Fibroblast of villous mesenchyme (primary cell): ENCODE measurements around the gene HHIP. TPM values are rescaled to one million over a fixed set of nuclear protein-coding genes. Genes with fewer than 3 reads are reported as not detected.

Source experiments
- DNase-seq: peaks from one replicate; pipeline ENCODE4 v3.0.0-alpha.2; 2010; ENCODE audit warnings: low read depth
- H3K4me3 ChIP-seq: 2 replicates; pipeline ENCODE4 v1.5.1; 2011; ENCODE audit warnings: low read depth, mild to moderate bottlenecking, low read length
- total RNA-seq: library from RNA; depleted of rRNA; stranded (reverse); fragments of >200 nt; gene quantifications from 2 replicates; pipeline ENCODE4 v1.2.3, GENCODE V29; 2012
- TF ChIP-seq, protein P1 (sequence below): IDR thresholded peaks from 2 replicates; pipeline ENCODE4 v1.5.1; 2012; ENCODE audit warnings: low read depth, mild to moderate bottlenecking, low read length; ENCODE audit not compliant: insufficient read depth

HHIP gene
- total RNA-seq, 1 donor = 1.7 TPM

DNA sequence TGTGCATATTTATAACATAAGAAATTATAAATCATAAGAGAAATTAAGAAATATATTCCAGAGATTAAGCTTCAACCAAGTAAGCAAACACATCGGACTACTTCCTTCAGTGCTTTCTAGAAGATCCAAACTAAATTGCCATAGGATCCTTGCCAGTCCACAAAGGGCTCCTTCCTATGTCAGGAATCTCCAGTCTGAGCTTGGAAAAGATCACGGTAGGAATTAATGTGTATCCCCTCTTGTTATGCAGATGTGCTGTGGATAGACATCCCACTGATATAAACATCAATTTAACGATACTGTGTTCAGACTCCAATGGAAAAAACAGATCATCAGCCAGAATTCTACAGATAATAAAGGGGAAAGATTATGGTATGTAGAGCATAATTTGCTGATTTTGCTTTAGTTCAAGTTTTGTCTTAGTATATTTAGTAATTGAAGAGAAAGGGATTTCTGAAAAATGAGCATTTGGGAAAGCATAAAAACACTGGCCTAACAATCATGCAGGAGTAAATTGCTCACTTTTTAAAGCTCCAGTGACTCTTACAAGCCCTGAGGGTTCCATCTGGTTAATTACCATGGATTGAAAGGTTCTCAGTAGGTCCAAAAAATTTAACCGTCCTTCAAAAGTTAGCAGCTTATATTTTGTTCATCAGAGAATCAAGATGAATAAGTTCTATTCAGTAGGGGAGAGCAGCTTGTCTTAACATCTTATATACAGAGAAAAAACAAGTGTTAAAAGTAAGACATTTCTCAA lies 65.9 kb downstream of the HHIP start:
- DNase-seq = no peak
- H3K4me3 ChIP-seq = no peak overlapping the region
- TF ChIP-seq, protein P1, sequence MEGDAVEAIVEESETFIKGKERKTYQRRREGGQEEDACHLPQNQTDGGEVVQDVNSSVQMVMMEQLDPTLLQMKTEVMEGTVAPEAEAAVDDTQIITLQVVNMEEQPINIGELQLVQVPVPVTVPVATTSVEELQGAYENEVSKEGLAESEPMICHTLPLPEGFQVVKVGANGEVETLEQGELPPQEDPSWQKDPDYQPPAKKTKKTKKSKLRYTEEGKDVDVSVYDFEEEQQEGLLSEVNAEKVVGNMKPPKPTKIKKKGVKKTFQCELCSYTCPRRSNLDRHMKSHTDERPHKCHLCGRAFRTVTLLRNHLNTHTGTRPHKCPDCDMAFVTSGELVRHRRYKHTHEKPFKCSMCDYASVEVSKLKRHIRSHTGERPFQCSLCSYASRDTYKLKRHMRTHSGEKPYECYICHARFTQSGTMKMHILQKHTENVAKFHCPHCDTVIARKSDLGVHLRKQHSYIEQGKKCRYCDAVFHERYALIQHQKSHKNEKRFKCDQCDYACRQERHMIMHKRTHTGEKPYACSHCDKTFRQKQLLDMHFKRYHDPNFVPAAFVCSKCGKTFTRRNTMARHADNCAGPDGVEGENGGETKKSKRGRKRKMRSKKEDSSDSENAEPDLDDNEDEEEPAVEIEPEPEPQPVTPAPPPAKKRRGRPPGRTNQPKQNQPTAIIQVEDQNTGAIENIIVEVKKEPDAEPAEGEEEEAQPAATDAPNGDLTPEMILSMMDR = no peak

DNA sequence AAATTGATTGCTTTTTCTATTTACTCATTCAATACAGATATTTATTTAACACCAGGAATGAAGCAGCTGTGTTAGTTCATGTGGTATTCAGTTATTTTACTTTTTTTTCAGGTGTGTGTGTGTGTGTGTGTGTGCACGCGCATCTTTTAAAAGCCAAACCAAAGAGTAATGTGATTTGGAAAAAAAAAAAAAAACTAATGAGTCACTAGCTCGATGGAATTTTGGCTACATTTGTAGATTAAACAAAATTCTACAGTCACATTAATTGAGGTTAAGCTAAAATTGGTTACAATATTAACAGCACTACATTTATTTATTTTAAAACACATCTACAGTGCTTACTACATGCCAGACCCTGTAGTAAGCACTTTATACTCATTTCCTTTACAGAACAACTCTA lies 66.8 kb downstream of the HHIP start:
- TF ChIP-seq, protein P1 = no peak
- peak; percentile 31 for DNase-seq

DNA sequence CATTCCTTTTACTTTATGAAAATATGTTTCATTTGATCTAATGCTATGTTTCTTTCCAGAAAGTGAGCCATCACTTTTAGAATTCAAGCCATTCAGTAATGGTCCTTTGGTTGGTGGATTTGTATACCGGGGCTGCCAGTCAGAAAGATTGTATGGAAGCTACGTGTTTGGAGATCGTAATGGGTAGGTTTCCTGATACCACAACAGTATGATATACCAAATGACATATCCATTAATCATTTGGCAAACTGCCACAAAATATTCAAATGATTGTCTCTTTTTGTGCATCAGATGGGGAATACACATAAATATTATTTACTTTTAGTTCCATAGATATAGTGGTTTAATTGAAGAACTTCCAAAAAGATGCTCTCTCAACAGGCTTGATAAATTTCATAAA lies 68.2 kb downstream of the HHIP start:
- H3K4me3 ChIP-seq = no peak overlapping the region
- DNase-seq = no peak
- TF ChIP-seq, protein P1 = no peak

More for the DNA sequence above, 66.8 kb downstream of the HHIP start:
- no peak overlapping the region for H3K4me3 ChIP-seq

DNA sequence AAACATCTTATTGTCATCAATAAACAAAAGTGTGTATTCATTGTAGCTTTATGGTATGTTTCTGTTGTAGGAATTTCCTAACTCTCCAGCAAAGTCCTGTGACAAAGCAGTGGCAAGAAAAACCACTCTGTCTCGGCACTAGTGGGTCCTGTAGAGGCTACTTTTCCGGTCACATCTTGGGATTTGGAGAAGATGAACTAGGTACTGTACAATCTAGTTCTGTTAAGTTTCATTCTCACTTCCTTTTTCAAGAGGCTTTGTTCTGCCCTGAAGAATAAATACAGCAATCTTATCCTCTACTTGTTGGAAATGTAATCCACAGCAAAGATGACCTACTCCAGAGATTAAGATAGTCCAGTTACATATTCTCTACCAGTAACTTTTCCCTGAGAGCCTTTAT lies 69.3 kb downstream of the HHIP start:
- no peak for DNase-seq
- no peak overlapping the region for H3K4me3 ChIP-seq
- TF ChIP-seq, protein P1 = no peak

DNA sequence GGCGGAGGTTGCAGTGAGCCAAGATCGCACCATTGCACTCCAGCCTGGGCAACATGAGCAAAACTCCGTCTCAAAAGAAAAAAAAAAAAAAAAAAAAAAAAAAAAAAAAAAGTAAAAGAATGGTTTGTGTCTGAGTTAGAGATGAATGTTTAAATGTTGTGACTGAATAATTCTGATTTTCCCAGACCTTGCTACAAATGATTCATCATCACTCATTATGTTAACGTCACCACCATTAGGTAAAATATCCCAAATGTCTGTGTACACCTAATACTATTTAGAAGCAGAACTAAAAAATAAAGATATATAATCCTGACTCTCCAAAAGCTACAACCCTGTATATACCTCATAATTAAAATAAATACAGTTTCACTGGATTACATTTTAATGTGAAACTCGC lies 70.8 kb downstream of the HHIP start:
- no peak overlapping the region for H3K4me3 ChIP-seq
- TF ChIP-seq, protein P1 = no peak
- DNase-seq = no peak

DNA sequence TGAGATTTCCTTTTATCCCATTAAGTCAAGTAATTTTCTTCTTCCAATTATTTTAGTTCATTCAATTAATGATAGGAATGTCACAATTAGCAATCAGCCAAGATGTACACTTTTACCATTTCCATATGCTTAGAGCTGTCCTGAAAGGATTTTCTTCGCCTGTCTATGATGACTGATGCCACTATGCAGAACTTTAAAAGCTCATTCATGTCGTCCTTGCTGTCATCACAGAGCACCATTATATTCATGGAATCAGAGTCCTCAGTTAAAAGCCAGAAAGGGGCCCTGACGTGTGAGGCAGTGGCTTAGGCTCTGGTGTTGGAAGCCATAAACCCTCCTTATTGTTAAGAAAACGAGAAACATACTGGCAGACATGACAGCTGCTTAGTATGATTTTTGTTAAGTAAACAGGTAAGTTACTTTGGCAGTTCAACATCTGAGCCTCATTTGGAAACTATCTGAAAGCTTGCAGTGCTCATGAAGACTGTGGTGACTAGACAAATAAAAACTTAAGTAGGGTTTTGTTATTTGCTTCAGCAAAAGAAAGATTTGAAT lies 73.1 kb downstream of the HHIP start:
- no peak overlapping the region for H3K4me3 ChIP-seq
- no peak for DNase-seq
- TF ChIP-seq, protein P1 = no peak
